Ishikawa (cell line): ENCODE results near the gene SEMA3B.

Source experiments
- CEBPB ChIP-seq: IDR thresholded peaks from 2 replicates; pipeline ENCODE4 v1.6.1; 2012
- CREB1 ChIP-seq: IDR thresholded peaks from 2 replicates; pipeline ENCODE4 v1.6.1; 2012; ENCODE audit warnings: low read depth
- EGR1 ChIP-seq: IDR thresholded peaks from 2 replicates; pipeline ENCODE4 v1.6.1; 2012
- EP300 ChIP-seq: IDR thresholded peaks from 2 replicates; pipeline ENCODE4 v1.6.1; 2012; ENCODE audit warnings: borderline replicate concordance
- FOXM1 ChIP-seq: IDR thresholded peaks from 2 replicates; pipeline ENCODE4 v1.6.1; 2012; ENCODE audit warnings: low read depth, borderline replicate concordance
- MAX ChIP-seq: IDR thresholded peaks from 2 replicates; pipeline ENCODE4 v1.6.1; 2012
- NFIC ChIP-seq: IDR thresholded peaks from 2 replicates; pipeline ENCODE4 v1.6.1; 2012
- RAD21 ChIP-seq: IDR thresholded peaks from 2 replicates; pipeline ENCODE4 v1.6.1; 2012; ENCODE audit warnings: low read depth
- REST ChIP-seq: IDR thresholded peaks from 2 replicates; pipeline ENCODE4 v1.6.1; 2012; ENCODE audit warnings: low read depth, mild to moderate bottlenecking
- TAF1 ChIP-seq: IDR thresholded peaks from 2 replicates; pipeline ENCODE4 v1.6.1; 2012; ENCODE audit warnings: low read depth, mild to moderate bottlenecking
- TCF12 ChIP-seq: IDR thresholded peaks from 2 replicates; pipeline ENCODE4 v1.6.1; 2012; ENCODE audit warnings: low read depth
- TEAD4 ChIP-seq: IDR thresholded peaks from 2 replicates; pipeline ENCODE4 v1.6.1; 2012
- USF1 ChIP-seq: IDR thresholded peaks from 2 replicates; pipeline ENCODE4 v1.6.1; 2012
- YY1 ChIP-seq: IDR thresholded peaks from 2 replicates; pipeline ENCODE4 v1.6.1; 2012; ENCODE audit warnings: low read depth
- ZBTB7A ChIP-seq: IDR thresholded peaks from 2 replicates; pipeline ENCODE4 v1.6.1; 2012; ENCODE audit warnings: low read depth

Gene SEMA3B

GRCh38 chr3:50294492-50295403, 25.8 kb downstream of the SEMA3B start:
- no peak for TF ChIP-seq TAF1
- no peak for TF ChIP-seq EP300
- no peak for TF ChIP-seq CREB1
- no peak for TF ChIP-seq REST
- no peak for TF ChIP-seq EGR1
- no peak for TF ChIP-seq TCF12
- no peak for TF ChIP-seq TEAD4
- TF ChIP-seq FOXM1, result no peak
- TF ChIP-seq NFIC, result no peak
- TF ChIP-seq RAD21, result no peak
- TF ChIP-seq MAX, result no peak
- TF ChIP-seq YY1, result no peak
- TF ChIP-seq ZBTB7A, result no peak
- no peak for TF ChIP-seq USF1
- TF ChIP-seq CEBPB, result no peak

- TF ChIP-seq CEBPB, result no peak
- no peak for TF ChIP-seq RAD21
- no peak for TF ChIP-seq EGR1
- no peak for TF ChIP-seq TCF12
- TF ChIP-seq CREB1, result no peak
Observed at GRCh38 chr3:50295553-50296431, 26.8 kb downstream of the SEMA3B start.

GRCh38 chr3:50296721-50297383, 27.9 kb downstream of the SEMA3B start:
- TF ChIP-seq FOXM1 (no peak), RAD21 (no peak), ZBTB7A (no peak), TEAD4 (no peak), REST (no peak), MAX (no peak), NFIC (no peak), CREB1 (no peak), YY1 (no peak), TCF12 (no peak), TAF1 (no peak), CEBPB (no peak), EP300 (no peak), EGR1 (no peak)

- TF ChIP-seq ZBTB7A (no peak), NFIC (no peak)
Observed at GRCh38 chr3:50297384-50297775, 28.4 kb downstream of the SEMA3B start.

GRCh38 chr3:50297896-50298725, 29.2 kb downstream of the SEMA3B start:
- TF ChIP-seq RAD21 (no peak), TAF1 (no peak)
